ENCODE results near the gene HOXB4. TPM values are rescaled to one million over a fixed set of nuclear protein-coding genes. Genes with fewer than 3 reads are reported as not detected.

The HOXB4 gene
- total RNA-seq, 1 experiment from 2014 or later = 0.22 TPM

GRCh38 chr17:48556576-48557401, 21.4 kb downstream of the HOXB4 start:
- no peaks in the 10 kb centered on the region for H3K27me3 ChIP-seq (ENCODE audit: low read length)
- POLR2A ChIA-PET (ENCODE audit: unreplicated experiment) = interaction anchor here (0.6 kb wide), 1 partner anchor 10 kb away, joined by 4 read pairs; no protein-coding TSS in a partner anchor
- H3K9me3 ChIP-seq (ENCODE audit: low read length) = no peaks in the 10 kb centered on the region
- peak overlapping the region; percentile 92 for H3K4me2 ChIP-seq (ENCODE audit: low read length)
- H3F3A ChIP-seq (ENCODE audit: low read length, unreplicated experiment) = no peaks in the 10 kb centered on the region
- no peak overlapping the region for H2AFZ ChIP-seq (ENCODE audit: low read length)
- H3K9me2 ChIP-seq (replicated peaks; ENCODE audit: low read length) = no peaks in the 10 kb centered on the region
- no peak for TF ChIP-seq EZH2 (IDR thresholded peaks at IDR 0.05; ENCODE audit: low read length, unreplicated experiment)
- no peak for TF ChIP-seq CTCF (conservative IDR thresholded peaks at IDR 0.05; ENCODE audit: low read depth, low read length)
- no peak for TF ChIP-seq EZH2phosphoT487 (IDR thresholded peaks at IDR 0.05; ENCODE audit: borderline replicate concordance, low read length)
- DNase-seq (peak; percentile 49), ATAC-seq (peak; percentile 54)
- intact Hi-C loops (cut with micrococcal nuclease) = loop anchor here (5.0 kb wide), 1 partner anchor 59 kb away; no protein-coding TSS in a partner anchor
- peak overlapping the region; percentile 8; the same call in 1 of the 2 replicates for H3K27ac ChIP-seq (ENCODE audit: low read length)
- no TSS peak for BruUV-seq (replicated peaks)
- no peaks in the 10 kb centered on the region; the same call in 1 of the 2 replicates for H3K79me2 ChIP-seq (ENCODE audit: low read length)
- no peaks in the 10 kb centered on the region for H4K20me1 ChIP-seq (ENCODE audit: low read length)
- H3K36me3 ChIP-seq (ENCODE audit: low read depth, low read length) = no peaks in the 10 kb centered on the region
- peaks cover 25% of the 10 kb centered on the region for H3K4me1 ChIP-seq (ENCODE audit: insufficient read depth, low read length)
- H3K4me3 ChIP-seq (ENCODE audit: low read length) = no peak overlapping the region
- CTCF ChIA-PET = interaction anchor here (0.6 to 0.7 kb wide), 4 partner anchors 8 to 421 kb away, joined by 3 to 5 read pairs (median 4); no protein-coding TSS in a partner anchor
- no peak overlapping the region for H3K9ac ChIP-seq (ENCODE audit: low read length)

- DNase-seq (no peak), ATAC-seq (no peak)
- H3K9ac ChIP-seq (ENCODE audit: low read length) = peak overlapping the region; percentile 68
- H3K9me3 ChIP-seq (ENCODE audit: low read length) = no peaks in the 10 kb centered on the region
- no peaks in the 10 kb centered on the region for H3K27me3 ChIP-seq (ENCODE audit: low read length)
- intact Hi-C loops (cut with micrococcal nuclease) = loop anchor here (5.0 kb wide), 1 partner anchor 59 kb away; no protein-coding TSS in a partner anchor
- TF ChIP-seq CTCF (conservative IDR thresholded peaks at IDR 0.05; ENCODE audit: low read depth, low read length) (no peak), EZH2 (IDR thresholded peaks at IDR 0.05; ENCODE audit: low read length, unreplicated experiment) (no peak), EZH2phosphoT487 (IDR thresholded peaks at IDR 0.05; ENCODE audit: borderline replicate concordance, low read length) (no peak)
- H3K79me2 ChIP-seq (ENCODE audit: low read length) = no peaks in the 10 kb centered on the region; the same call in 1 of the 2 replicates
- no peaks in the 10 kb centered on the region for H3K9me2 ChIP-seq (replicated peaks; ENCODE audit: low read length)
- no peaks in the 10 kb centered on the region for H4K20me1 ChIP-seq (ENCODE audit: low read length)
- H3K27ac ChIP-seq (ENCODE audit: low read length) = no peak overlapping the region; the same call in 1 of the 2 replicates
- CTCF ChIA-PET = interaction anchor here (0.6 to 0.7 kb wide), 3 partner anchors 51 to 421 kb away, joined by 5 to 10 read pairs (median 5); no protein-coding TSS in a partner anchor
- no peaks in the 10 kb centered on the region for H3F3A ChIP-seq (ENCODE audit: low read length, unreplicated experiment)
- peak overlapping the region; percentile 67 for H3K4me3 ChIP-seq (ENCODE audit: low read length)
- peaks cover 25% of the 10 kb centered on the region for H3K4me1 ChIP-seq (ENCODE audit: insufficient read depth, low read length)
- peak overlapping the region; percentile 92 for H3K4me2 ChIP-seq (ENCODE audit: low read length)
- POLR2A ChIA-PET (ENCODE audit: unreplicated experiment) = no interaction called here
- H3K36me3 ChIP-seq (ENCODE audit: low read depth, low read length) = no peaks in the 10 kb centered on the region
- H2AFZ ChIP-seq (ENCODE audit: low read length) = 0 out of 2 replicates have a peak overlapping the region, but pooled peaks have one; percentile 71
- BruUV-seq (replicated peaks) = no TSS peak
Measured at GRCh38 chr17:48556229-48556575, 21.9 kb downstream of the HOXB4 start.

All from PC-3 (cell line).